Keratinocyte (primary cell): ENCODE data around the gene MAU2. TPM values are rescaled to one million over a fixed set of nuclear protein-coding genes. Genes with fewer than 3 reads are reported as not detected.

Source experiments
- DNase-seq: peaks from one replicate; pipeline ENCODE4 v3.0.0-alpha.2; 2011; ENCODE audit warnings: low read depth, missing footprints, low spot score
- FAIRE-seq: peaks from 2 replicates; lab custom pipeline; 2011; peaks lifted over from hg19 to GRCh38; lab: Jason Lieb, UNC
- H2AFZ ChIP-seq: 2 replicates; pipeline ENCODE4 v1.6.0; 2012; ENCODE audit warnings: low read length, control low read depth, inconsistent platforms; ENCODE audit not compliant: control insufficient read depth
- H3K27ac ChIP-seq: 2 replicates; pipeline ENCODE4 v1.5.1; 2011; ENCODE audit warnings: low read length; ENCODE audit not compliant: control insufficient read depth, insufficient read depth
- H3K27me3 ChIP-seq: 3 replicates; pipeline ENCODE4 v1.6.0; 2011; ENCODE audit warnings: low read length; ENCODE audit not compliant: control insufficient read depth, insufficient read depth; ENCODE audit errors: extremely low read depth
- H3K36me3 ChIP-seq, 2 experiments: 2 replicates in 1 of 2; 3 replicates in 1 of 2; pipeline ENCODE4 v1.5.1; 2011; ENCODE audit warnings: low read length in 2 of 2, mild to moderate bottlenecking in 1 of 2; ENCODE audit not compliant: control insufficient read depth in 2 of 2, insufficient read depth in 2 of 2; ENCODE audit errors: extremely low read depth in 1 of 2
- H3K4me1 ChIP-seq: 3 replicates; pipeline ENCODE4 v1.5.1; 2011; ENCODE audit warnings: low read length; ENCODE audit not compliant: control insufficient read depth, insufficient read depth; ENCODE audit errors: extremely low read depth
- H3K4me2 ChIP-seq: 3 replicates; pipeline ENCODE4 v1.6.0; 2011; ENCODE audit warnings: low read depth, low read length; ENCODE audit not compliant: control insufficient read depth, insufficient read depth; ENCODE audit errors: extremely low read depth
- H3K4me3 ChIP-seq, 3 experiments: fragments of 200-600 bp in 1 of 3; sonication (generic) in 1 of 3; 2 replicates in 2 of 3; 3 replicates in 1 of 3; pipeline ENCODE4 v1.5.1; 2011 to 2016; ENCODE audit warnings: low read length in 3 of 3, mild to moderate bottlenecking in 3 of 3, control low read depth in 2 of 3, inconsistent platforms in 1 of 3, low read depth in 1 of 3, mixed read lengths in 1 of 3, mixed run types in 1 of 3, moderate library complexity in 1 of 3; ENCODE audit not compliant: control insufficient read depth in 2 of 3, insufficient read depth in 2 of 3; ENCODE audit errors: extremely low read depth in 1 of 3
- H3K79me2 ChIP-seq: 2 replicates; pipeline ENCODE4 v1.6.0; 2012; ENCODE audit warnings: low read length; ENCODE audit not compliant: control insufficient read depth, insufficient read depth
- H3K9ac ChIP-seq: 3 replicates; pipeline ENCODE4 v1.6.0; 2011; ENCODE audit warnings: low read length; ENCODE audit not compliant: control insufficient read depth, insufficient read depth; ENCODE audit errors: extremely low read depth
- H3K9me1 ChIP-seq: 3 replicates; pipeline ENCODE4 v1.6.0; 2011; ENCODE audit warnings: low read length; ENCODE audit not compliant: control insufficient read depth, insufficient read depth; ENCODE audit errors: extremely low read depth
- H3K9me3 ChIP-seq: 2 replicates; pipeline ENCODE4 v1.5.1; 2012; ENCODE audit warnings: low read depth, low read length; ENCODE audit not compliant: control insufficient read depth
- H4K20me1 ChIP-seq: 3 replicates; pipeline ENCODE4 v1.6.0; 2011; ENCODE audit warnings: low read length; ENCODE audit not compliant: control insufficient read depth, insufficient read depth; ENCODE audit errors: extremely low read depth
- CTCF ChIP-seq, 3 experiments: IDR thresholded peaks in 1 of 3; conservative IDR thresholded peaks in 1 of 3; optimal IDR thresholded peaks in 1 of 3; 2 replicates in 2 of 3; 3 replicates in 1 of 3; pipeline versions ENCODE3 to v1.5.1; 2011; ENCODE audit warnings: low read length in 3 of 3, mild to moderate bottlenecking in 3 of 3, moderate library complexity in 2 of 3, control low read depth in 1 of 3, inconsistent platforms in 1 of 3; ENCODE audit not compliant: insufficient read depth in 2 of 3; ENCODE audit errors: extremely low read depth in 1 of 3
- EZH2 ChIP-seq: IDR thresholded peaks from one replicate; pipeline ENCODE4 v1.6.1; 2012; ENCODE audit warnings: inconsistent platforms, mild to moderate bottlenecking, low read length, moderate library complexity
- dilution Hi-C: fragments of 300-500 bp; cut with MboI; formaldehyde crosslinking; loops from one replicate; pipeline ENCODE4 v1.7.0; 2020; ENCODE audit warnings: low sequenced_read_pairs; ENCODE audit not compliant: extremely low pct_ligation_motif_present
- polyA plus RNA-seq, 5 experiments: library from polyadenylated mRNA; depleted of rRNA in 3 of 5; stranded (reverse) in 3 of 5; stranded (forward) in 1 of 5; unstranded in 1 of 5; fragments of >200 nt; gene quantifications; 1 replicate in 1 of 5; 2 replicates in 3 of 5; 3 replicates in 1 of 5; pipeline versions ENCODE4 v1.2.1 to v1.2.3, GENCODE V29; 2011 to 2012; ENCODE audit warnings: missing spikeins in 2 of 5, low read depth in 1 of 5, low replicate concordance in 1 of 5

The MAU2 gene
- polyA plus RNA-seq, 1 donor (not counting 4 experiments of a cell fraction or from before 2014, with no cell fraction given): 10.3 TPM

GRCh38 chr19:19366434-19367396 is 46.1 kb downstream of the MAU2 start:
- Histone ChIP-seq H3K27ac (no peak overlapping the region), H3K4me1 (peaks cover 7% of the 10 kb centered on the region), H2AFZ (peak overlapping the region; percentile 89), H3K27me3 (no peaks in the 10 kb centered on the region), H4K20me1 (no peaks in the 10 kb centered on the region), H3K4me3 (no peak overlapping the region), H3K9me3 (no peaks in the 10 kb centered on the region), H3K9ac (no peak overlapping the region), H3K9me1 (no peaks in the 10 kb centered on the region), H3K36me3 (no peaks in the 10 kb centered on the region), H3K79me2 (no peaks in the 10 kb centered on the region), H3K4me2 (peak overlapping the region; percentile 43)
- FAIRE-seq (peak; percentile 63), DNase-seq (peak; percentile 44)
- dilution Hi-C loops: no loop called here
- TF ChIP-seq CTCF (optimal IDR thresholded peaks at IDR 0.05 in 1 of 3, IDR thresholded peaks at IDR 0.05 in 1 of 3, conservative IDR thresholded peaks at IDR 0.05 in 1 of 3; ENCODE audit: extremely low read depth in 1 of 3, insufficient read depth in 2 of 3, low read length in 3 of 3) (peak; percentile 93 to 96 (median 94)), EZH2 (no peak)

GRCh38 chr19:19368087-19368486 is 47.5 kb downstream of the MAU2 start:
- H3K4me1 ChIP-seq: peaks cover 7% of the 10 kb centered on the region
- no peak overlapping the region for H3K4me3 ChIP-seq
- H3K9me1 ChIP-seq: no peaks in the 10 kb centered on the region
- no peaks in the 10 kb centered on the region for H4K20me1 ChIP-seq
- FAIRE-seq (no peak), DNase-seq (no peak)
- TF ChIP-seq CTCF (optimal IDR thresholded peaks at IDR 0.05 in 1 of 3, IDR thresholded peaks at IDR 0.05 in 1 of 3, conservative IDR thresholded peaks at IDR 0.05 in 1 of 3; ENCODE audit: extremely low read depth in 1 of 3, insufficient read depth in 2 of 3, low read length in 3 of 3) (no peak), EZH2 (no peak)
- no peak overlapping the region for H3K9ac ChIP-seq
- H3K36me3 ChIP-seq: no peaks in the 10 kb centered on the region
- no peaks in the 10 kb centered on the region for H3K79me2 ChIP-seq
- dilution Hi-C loops: no loop called here
- no peaks in the 10 kb centered on the region for H3K27me3 ChIP-seq
- H3K27ac ChIP-seq: no peak overlapping the region
- no peaks in the 10 kb centered on the region for H3K9me3 ChIP-seq
- no peak overlapping the region for H3K4me2 ChIP-seq
- H2AFZ ChIP-seq: no peak overlapping the region
